Suprapubic skin (tissue), 4 donors: Measurements from ENCODE around the gene ZNF286A. TPM values are rescaled to one million over a fixed set of nuclear protein-coding genes. Genes with fewer than 3 reads are reported as not detected.
"Not testable (repeated sequence)": the region's sequence is repeated elsewhere in the genome, so short reads cannot be mapped to it uniquely, and the experiment has no call there.

Experiments used
- DNase-seq, 2 donors: peaks; one replicate each; pipeline ENCODE4 v3.0.0-alpha.2; 2019; ENCODE audit warnings: low spot score in 2 of 2
- H3K27ac ChIP-seq: fragments of 200-600 bp; sonication (generic); one replicate; pipeline ENCODE4 v1.5.1; 2019
- H3K27me3 ChIP-seq: fragments of 200-600 bp; sonication (generic); one replicate; pipeline ENCODE4 v1.5.1; 2019
- H3K36me3 ChIP-seq: fragments of 200-600 bp; sonication (generic); one replicate; pipeline ENCODE4 v1.5.1; 2019
- H3K4me1 ChIP-seq: fragments of 200-600 bp; sonication (generic); one replicate; pipeline ENCODE4 v1.5.1; 2019
- H3K4me3 ChIP-seq: fragments of 200-600 bp; sonication (generic); one replicate; pipeline ENCODE4 v1.5.1; 2019; ENCODE audit warnings: mild to moderate bottlenecking
- H3K9me3 ChIP-seq: fragments of 200-600 bp; sonication (generic); one replicate; pipeline ENCODE4 v1.5.1; 2019
- CTCF ChIP-seq, 2 donors: fragments of 200-600 bp in 1 of 2; fragments of 450-650 bp in 1 of 2; sonication (generic) in 1 of 2; IDR thresholded peaks; one replicate each; pipeline ENCODE4 v1.5.1; 2016 to 2019; ENCODE audit warnings: antibody characterized with exemption in 2 of 2, mild to moderate bottlenecking in 1 of 2, moderate library complexity in 1 of 2
- EP300 ChIP-seq: sonication (generic); formaldehyde crosslinking; IDR thresholded peaks from one replicate; pipeline ENCODE4 v1.6.1; 2017; ENCODE audit warnings: antibody characterized with exemption
- POLR2A ChIP-seq, 2 donors: fragments of 450-650 bp; IDR thresholded peaks; one replicate each; pipeline ENCODE4 v1.6.1; 2017; ENCODE audit warnings: antibody characterized with exemption in 2 of 2, mild to moderate bottlenecking in 2 of 2, moderate library complexity in 2 of 2
- POLR2AphosphoS5 ChIP-seq, 3 donors: sonication (generic); formaldehyde crosslinking; IDR thresholded peaks; one replicate each; pipeline ENCODE4 v1.6.1; 2017; ENCODE audit warnings: antibody characterized with exemption in 3 of 3
- WGBS: methylation state at CpG from one replicate; pipeline ENCODE4 v1.1.5; 2018; 5-methylcytosine and 5-hydroxymethylcytosine counted together
- total RNA-seq, 4 donors: library from RNA; depleted of rRNA; stranded (reverse); fragments of >200 nt; gene quantifications; one replicate each; pipeline ENCODE4 v1.1.0, GENCODE V29; 2016

The ZNF286A gene
- 10 to 100 TPM; 12.9 to 22.3 (median 19.4) TPM for total RNA-seq

GRCh38 chr17:15699413-15699924, at the start of gene ZNF286A:
Gene ZNF286A, plus strand, starts transcription at chr17:15699752. Its CDS starts 578 bp downstream, at chr17:15700330.
- peak; percentile 97 to 99 for DNase-seq
- H3K9me3 ChIP-seq, H3K27me3 ChIP-seq, H3K4me1 ChIP-seq, H3K36me3 ChIP-seq, H3K27ac ChIP-seq: not testable (repeated sequence)
- peak in 2 of 3 donors; percentile 34 to 37 for TF ChIP-seq POLR2AphosphoS5 (IDR thresholded peaks at IDR 0.05)
- 0% methylated on average over 9 of the region's 44 CpGs for WGBS
- peak within 1 kb of the TSS; percentile 65 for H3K4me3 ChIP-seq

GRCh38 chr17:15649861-15650421, 49.6 kb upstream of the ZNF286A start:
- peak overlapping the region; percentile 68 for H3K27ac ChIP-seq
- WGBS = 9% methylated on average over 6 of the region's 6 CpGs
- DNase-seq = peak in 1 of 2 donors; percentile 78

GRCh38 chr17:15650741-15651582, 48.6 kb upstream of the ZNF286A start:
- DNase-seq = no peak
- no peaks in the 10 kb centered on the region for H3K27me3 ChIP-seq
- H3K27ac ChIP-seq = peak overlapping the region; percentile 68
- no peaks in the 10 kb centered on the region for H3K9me3 ChIP-seq
- 17% methylated on average over 11 of the region's 14 CpGs for WGBS
- H3K4me3 ChIP-seq = peak overlapping the region; percentile 47
- H3K36me3 ChIP-seq = no peaks in the 10 kb centered on the region
- TF ChIP-seq POLR2AphosphoS5 (IDR thresholded peaks at IDR 0.05) (no peak), EP300 (no peak)
- peaks cover 45% of the 10 kb centered on the region for H3K4me1 ChIP-seq

More at GRCh38 chr17:15649861-15650421, 49.6 kb upstream of the ZNF286A start:
- H3K4me3 ChIP-seq = peak overlapping the region; percentile 47
- no peaks in the 10 kb centered on the region for H3K9me3 ChIP-seq
- no peaks in the 10 kb centered on the region for H3K36me3 ChIP-seq
- no peaks in the 10 kb centered on the region for H3K27me3 ChIP-seq
- TF ChIP-seq EP300 = no peak
- no peak for TF ChIP-seq CTCF (IDR thresholded peaks at IDR 0.05)
- peak in 1 of 3 donors; percentile 60 for TF ChIP-seq POLR2AphosphoS5 (IDR thresholded peaks at IDR 0.05)
- peaks cover 55% of the 10 kb centered on the region for H3K4me1 ChIP-seq

GRCh38 chr17:15651583-15652110, 47.9 kb upstream of the ZNF286A start:
- peak overlapping the region; percentile 68 for H3K27ac ChIP-seq
- peak overlapping the region; percentile 47 for H3K4me3 ChIP-seq
- no peaks in the 10 kb centered on the region for H3K27me3 ChIP-seq
- peaks cover 42% of the 10 kb centered on the region for H3K4me1 ChIP-seq
- 9% methylated on average over 7 of the region's 8 CpGs for WGBS
- TF ChIP-seq POLR2AphosphoS5 (IDR thresholded peaks at IDR 0.05) (peak in 2 of 3 donors; percentile 62 to 83), CTCF (IDR thresholded peaks at IDR 0.05) (no peak)
- peak; percentile 95 for DNase-seq
- H3K36me3 ChIP-seq = no peaks in the 10 kb centered on the region
- H3K9me3 ChIP-seq = no peaks in the 10 kb centered on the region

- Histone ChIP-seq H3K4me1 (peaks cover 37% of the 10 kb centered on the region), H3K4me3 (no peak overlapping the region), H3K27ac (no peak overlapping the region), H3K9me3 (no peaks in the 10 kb centered on the region), H3K36me3 (no peaks in the 10 kb centered on the region), H3K27me3 (no peaks in the 10 kb centered on the region)
- no peak for DNase-seq
- 69% methylated on average over 6 of the region's 6 CpGs for WGBS
- TF ChIP-seq EP300 (no peak), POLR2AphosphoS5 (IDR thresholded peaks at IDR 0.05) (no peak), POLR2A (IDR thresholded peaks at IDR 0.05) (no peak), CTCF (IDR thresholded peaks at IDR 0.05) (no peak)
Observed at GRCh38 chr17:15652960-15653359, 46.6 kb upstream of the ZNF286A start.

GRCh38 chr17:15654401-15654800, 45.2 kb upstream of the ZNF286A start:
- WGBS = 74% methylated on average over 3 of the region's 3 CpGs
- not testable (repeated sequence) for H3K9me3 ChIP-seq, H3K36me3 ChIP-seq, H3K27ac ChIP-seq, H3K4me3 ChIP-seq, H3K27me3 ChIP-seq, DNase-seq
- peaks cover 30% of the 10 kb centered on the region for H3K4me1 ChIP-seq
